ENCODE measurements around the gene HSP90B1. TPM values are rescaled to one million over a fixed set of nuclear protein-coding genes. Genes with fewer than 3 reads are reported as not detected.

HSP90B1 gene
- total and polyA plus RNA-seq, 10 of the 15 experiments (the other 5 are each of a cell fraction or from before 2014, with no cell fraction given), result 254 to 968 (median 560) TPM

DNA sequence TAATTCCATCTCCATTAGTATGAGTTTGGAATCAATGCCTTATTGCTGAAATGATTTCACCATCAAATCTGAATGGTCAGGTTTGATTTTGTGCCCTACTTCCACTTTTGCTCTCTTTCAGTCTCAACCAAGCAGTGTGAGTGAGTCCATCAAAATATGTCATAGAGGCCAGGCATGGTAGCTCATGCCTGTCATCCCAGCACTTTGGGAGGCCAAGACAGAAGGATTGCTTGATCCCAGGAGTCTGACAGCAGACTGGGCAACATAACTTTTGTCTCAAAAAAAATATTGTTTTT, 22.0 kb upstream of the HSP90B1 start:
- intact Hi-C loops (cut with micrococcal nuclease; ENCODE audit: unreplicated experiment), result no loop called here
- Histone ChIP-seq H3K36me3 (ENCODE audit: control insufficient read depth in 2 of 2, insufficient read depth in 2 of 2, low read length in 1 of 2) (no peaks in the 10 kb centered on the region), H3K4me3 (no peak overlapping the region), H3K27me3 (replicated peaks in 1 of 2; ENCODE audit: control insufficient read depth in 2 of 2, insufficient read depth in 2 of 2, low read length in 1 of 2) (no peaks in the 10 kb centered on the region), H3K9me3 (replicated peaks; ENCODE audit: control insufficient read depth, insufficient read depth, low read length) (no peaks in the 10 kb centered on the region), H3K4me2 (ENCODE audit: control insufficient read depth, insufficient read depth) (no peak overlapping the region), H3K9ac (ENCODE audit: control insufficient read depth, insufficient read depth, low read length) (no peak overlapping the region), H3K27ac (ENCODE audit: control insufficient read depth, insufficient read depth) (no peak overlapping the region), H2AFZ (ENCODE audit: control insufficient read depth, low read depth, low read length) (no peak overlapping the region; the same call in 1 of the 2 replicates), H3K79me2 (ENCODE audit: control insufficient read depth, insufficient read depth, low read length) (no peaks in the 10 kb centered on the region), H3K4me1 (ENCODE audit: control insufficient read depth, insufficient read depth, low read length) (peaks cover 16% of the 10 kb centered on the region), H4K20me1 (ENCODE audit: control insufficient read depth, insufficient read depth) (no peaks in the 10 kb centered on the region)
- in situ Hi-C loops (cut with MboI), result no loop called here
- peak; percentile 64 for ATAC-seq
- DNase-seq (ENCODE audit: low read depth, low spot score), result no peak
- no peak for FAIRE-seq
- BruUV-seq (replicated peaks), result no TSS peak
- ChIA-PET SMC1A (ENCODE audit: uncharacterized antibody, unreplicated experiment) (interaction anchor here (1.0 to 3.0 kb wide), 3 partner anchors 9 to 201 kb away, joined by 4 to 9 read pairs (median 8); no protein-coding TSS in a partner anchor), RAD21 (ENCODE audit: unreplicated experiment) (interaction anchor here (0.7 to 3.4 kb wide), 3 partner anchors 8 to 20 kb away, joined by 3 to 20 read pairs (median 3); partner anchors contain the start of gene HSP90B1), POLR2A (interaction anchor here (1.0 to 2.1 kb wide), 3 partner anchors 17 to 26 kb away, joined by 3 to 7 read pairs (median 3); no protein-coding TSS in a partner anchor), CTCF (interaction anchor here (0.8 to 1.4 kb wide), 3 partner anchors 13 to 201 kb away, joined by 3 to 5 read pairs (median 4); no protein-coding TSS in a partner anchor)
- TF ChIP-seq RFX5 (IDR thresholded peaks at IDR 0.05; ENCODE audit: low read depth, low read length), result no peak
- TF ChIP-seq, protein P1, sequence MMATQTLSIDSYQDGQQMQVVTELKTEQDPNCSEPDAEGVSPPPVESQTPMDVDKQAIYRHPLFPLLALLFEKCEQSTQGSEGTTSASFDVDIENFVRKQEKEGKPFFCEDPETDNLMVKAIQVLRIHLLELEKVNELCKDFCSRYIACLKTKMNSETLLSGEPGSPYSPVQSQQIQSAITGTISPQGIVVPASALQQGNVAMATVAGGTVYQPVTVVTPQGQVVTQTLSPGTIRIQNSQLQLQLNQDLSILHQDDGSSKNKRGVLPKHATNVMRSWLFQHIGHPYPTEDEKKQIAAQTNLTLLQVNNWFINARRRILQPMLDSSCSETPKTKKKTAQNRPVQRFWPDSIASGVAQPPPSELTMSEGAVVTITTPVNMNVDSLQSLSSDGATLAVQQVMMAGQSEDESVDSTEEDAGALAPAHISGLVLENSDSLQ (IDR thresholded peaks at IDR 0.05), result peak; percentile 21; the same call in 1 of the 2 replicates

DNA sequence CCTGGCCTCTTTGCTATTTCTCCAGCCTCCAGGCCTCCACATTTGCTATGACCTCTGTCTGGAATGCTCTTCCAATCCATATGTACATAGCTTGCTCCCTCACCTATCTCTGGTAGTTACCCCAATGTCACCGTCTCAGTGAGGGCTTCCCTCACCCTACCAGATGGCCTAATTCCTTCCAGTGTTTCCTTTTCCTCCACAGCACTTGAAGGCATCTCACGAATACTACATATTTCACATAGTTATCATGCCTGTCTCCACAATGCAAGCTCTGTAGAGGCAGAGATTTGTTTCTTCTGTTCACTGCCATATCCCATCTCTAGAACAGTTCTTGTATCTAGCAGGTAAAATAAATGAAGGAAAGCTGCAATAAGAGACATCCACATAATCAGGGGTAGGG, 21.3 kb upstream of the HSP90B1 start:
- ChIA-PET RAD21 (ENCODE audit: unreplicated experiment) (interaction anchor here (0.7 to 3.4 kb wide), 2 partner anchors 17 to 20 kb away, joined by 3 to 20 read pairs; partner anchors contain the start of gene HSP90B1), SMC1A (ENCODE audit: uncharacterized antibody, unreplicated experiment) (interaction anchor here (1.0 to 3.0 kb wide), 2 partner anchors 16 to 201 kb away, joined by 4 to 8 read pairs; no protein-coding TSS in a partner anchor), POLR2A (interaction anchor here (1.0 to 2.1 kb wide), 3 partner anchors 16 to 27 kb away, joined by 3 to 7 read pairs (median 3); no protein-coding TSS in a partner anchor), CTCF (interaction anchor here (1.4 kb wide), 1 partner anchor 200 kb away, joined by 5 read pairs; no protein-coding TSS in a partner anchor)
- Histone ChIP-seq H3K27me3 (replicated peaks in 1 of 2; ENCODE audit: control insufficient read depth in 2 of 2, insufficient read depth in 2 of 2, low read length in 1 of 2) (no peaks in the 10 kb centered on the region), H3K4me3 (no peak overlapping the region), H3K9ac (ENCODE audit: control insufficient read depth, insufficient read depth, low read length) (no peak overlapping the region), H3K79me2 (ENCODE audit: control insufficient read depth, insufficient read depth, low read length) (no peaks in the 10 kb centered on the region), H3K9me3 (replicated peaks; ENCODE audit: control insufficient read depth, insufficient read depth, low read length) (no peaks in the 10 kb centered on the region), H3K27ac (ENCODE audit: control insufficient read depth, insufficient read depth) (no peak overlapping the region), H3K36me3 (ENCODE audit: control insufficient read depth in 2 of 2, insufficient read depth in 2 of 2, low read length in 1 of 2) (no peaks in the 10 kb centered on the region), H2AFZ (ENCODE audit: control insufficient read depth, low read depth, low read length) (no peak overlapping the region), H3K4me2 (ENCODE audit: control insufficient read depth, insufficient read depth) (no peak overlapping the region), H4K20me1 (ENCODE audit: control insufficient read depth, insufficient read depth) (no peaks in the 10 kb centered on the region), H3K4me1 (ENCODE audit: control insufficient read depth, insufficient read depth, low read length) (peaks cover 16% of the 10 kb centered on the region)
- ATAC-seq (no peak), FAIRE-seq (no peak), DNase-seq (ENCODE audit: low read depth, low spot score) (no peak)
- TF ChIP-seq, protein P2, sequence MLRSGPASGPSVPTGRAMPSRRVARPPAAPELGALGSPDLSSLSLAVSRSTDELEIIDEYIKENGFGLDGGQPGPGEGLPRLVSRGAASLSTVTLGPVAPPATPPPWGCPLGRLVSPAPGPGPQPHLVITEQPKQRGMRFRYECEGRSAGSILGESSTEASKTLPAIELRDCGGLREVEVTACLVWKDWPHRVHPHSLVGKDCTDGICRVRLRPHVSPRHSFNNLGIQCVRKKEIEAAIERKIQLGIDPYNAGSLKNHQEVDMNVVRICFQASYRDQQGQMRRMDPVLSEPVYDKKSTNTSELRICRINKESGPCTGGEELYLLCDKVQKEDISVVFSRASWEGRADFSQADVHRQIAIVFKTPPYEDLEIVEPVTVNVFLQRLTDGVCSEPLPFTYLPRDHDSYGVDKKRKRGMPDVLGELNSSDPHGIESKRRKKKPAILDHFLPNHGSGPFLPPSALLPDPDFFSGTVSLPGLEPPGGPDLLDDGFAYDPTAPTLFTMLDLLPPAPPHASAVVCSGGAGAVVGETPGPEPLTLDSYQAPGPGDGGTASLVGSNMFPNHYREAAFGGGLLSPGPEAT (IDR thresholded peaks at IDR 0.05; ENCODE audit: low read depth), result no peak
- TF ChIP-seq, protein P3, sequence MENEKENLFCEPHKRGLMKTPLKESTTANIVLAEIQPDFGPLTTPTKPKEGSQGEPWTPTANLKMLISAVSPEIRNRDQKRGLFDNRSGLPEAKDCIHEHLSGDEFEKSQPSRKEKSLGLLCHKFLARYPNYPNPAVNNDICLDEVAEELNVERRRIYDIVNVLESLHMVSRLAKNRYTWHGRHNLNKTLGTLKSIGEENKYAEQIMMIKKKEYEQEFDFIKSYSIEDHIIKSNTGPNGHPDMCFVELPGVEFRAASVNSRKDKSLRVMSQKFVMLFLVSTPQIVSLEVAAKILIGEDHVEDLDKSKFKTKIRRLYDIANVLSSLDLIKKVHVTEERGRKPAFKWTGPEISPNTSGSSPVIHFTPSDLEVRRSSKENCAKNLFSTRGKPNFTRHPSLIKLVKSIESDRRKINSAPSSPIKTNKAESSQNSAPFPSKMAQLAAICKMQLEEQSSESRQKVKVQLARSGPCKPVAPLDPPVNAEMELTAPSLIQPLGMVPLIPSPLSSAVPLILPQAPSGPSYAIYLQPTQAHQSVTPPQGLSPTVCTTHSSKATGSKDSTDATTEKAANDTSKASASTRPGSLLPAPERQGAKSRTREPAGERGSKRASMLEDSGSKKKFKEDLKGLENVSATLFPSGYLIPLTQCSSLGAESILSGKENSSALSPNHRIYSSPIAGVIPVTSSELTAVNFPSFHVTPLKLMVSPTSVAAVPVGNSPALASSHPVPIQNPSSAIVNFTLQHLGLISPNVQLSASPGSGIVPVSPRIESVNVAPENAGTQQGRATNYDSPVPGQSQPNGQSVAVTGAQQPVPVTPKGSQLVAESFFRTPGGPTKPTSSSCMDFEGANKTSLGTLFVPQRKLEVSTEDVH (IDR thresholded peaks at IDR 0.05; ENCODE audit: low read depth, partially characterized antibody), result no peak
- TF ChIP-seq, protein P4, sequence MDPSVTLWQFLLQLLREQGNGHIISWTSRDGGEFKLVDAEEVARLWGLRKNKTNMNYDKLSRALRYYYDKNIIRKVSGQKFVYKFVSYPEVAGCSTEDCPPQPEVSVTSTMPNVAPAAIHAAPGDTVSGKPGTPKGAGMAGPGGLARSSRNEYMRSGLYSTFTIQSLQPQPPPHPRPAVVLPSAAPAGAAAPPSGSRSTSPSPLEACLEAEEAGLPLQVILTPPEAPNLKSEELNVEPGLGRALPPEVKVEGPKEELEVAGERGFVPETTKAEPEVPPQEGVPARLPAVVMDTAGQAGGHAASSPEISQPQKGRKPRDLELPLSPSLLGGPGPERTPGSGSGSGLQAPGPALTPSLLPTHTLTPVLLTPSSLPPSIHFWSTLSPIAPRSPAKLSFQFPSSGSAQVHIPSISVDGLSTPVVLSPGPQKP (IDR thresholded peaks at IDR 0.05; ENCODE audit: low read depth, low read length), result no peak
- TF ChIP-seq ZNF207 (IDR thresholded peaks at IDR 0.05; ENCODE audit: borderline replicate concordance) (no peak), POLR2A (IDR thresholded peaks at IDR 0.05; ENCODE audit: low read depth, low read length) (no peak)
- WGBS (ENCODE audit: insufficient coverage, insufficient replicate concordance, low lambda C conversion rate, missing lambda C conversion rate), result 83% methylated on average over 2 of the region's 2 CpGs
- BruUV-seq (replicated peaks), result no TSS peak
- intact Hi-C loops (cut with micrococcal nuclease; ENCODE audit: unreplicated experiment) (no loop called here), in situ Hi-C loops (cut with MboI) (no loop called here)
